DND-41 (cell line): ENCODE data around the gene GPR171.

Experiments
- ATAC-seq: fragments of 200-7000 bp; cut with Tn5 transposase; 3 replicates; pipeline ENCODE4 v1.9.1; 2021; ENCODE audit warnings: low read depth; ENCODE audit not compliant: insufficient read depth
- DNase-seq: peaks from one replicate; pipeline ENCODE4 v3.0.0-alpha.2; 2020
- H2AFZ ChIP-seq: 2 replicates; pipeline ENCODE4 v1.6.0; 2012; ENCODE audit warnings: low read depth, low read length
- H3K27ac ChIP-seq: 2 replicates; pipeline ENCODE4 v1.5.1; 2012; ENCODE audit warnings: low read length, inconsistent platforms
- H3K27me3 ChIP-seq: fragments of 200-600 bp; sonication (generic); 2 replicates; pipeline ENCODE4 v1.6.0; 2012; ENCODE audit warnings: low read length, mild to moderate bottlenecking, inconsistent platforms; ENCODE audit not compliant: insufficient read depth, poor library complexity
- H3K36me3 ChIP-seq: 2 replicates; pipeline ENCODE4 v1.5.1; 2012; ENCODE audit warnings: low read length, inconsistent platforms; ENCODE audit not compliant: insufficient read depth
- H3K4me1 ChIP-seq: 2 replicates; pipeline ENCODE4 v1.5.1; 2012; ENCODE audit warnings: mild to moderate bottlenecking, low read length; ENCODE audit not compliant: insufficient read depth
- H3K4me2 ChIP-seq: 2 replicates; pipeline ENCODE4 v1.6.0; 2012; ENCODE audit warnings: mild to moderate bottlenecking, moderate library complexity, low read length, inconsistent platforms; ENCODE audit not compliant: insufficient read depth
- H3K4me3 ChIP-seq, 2 experiments: fragments of 200-600 bp in 1 of 2; shearing (Covaris generic) in 1 of 2; 2 replicates each; pipeline ENCODE4 v1.5.1; 2012 to 2016; ENCODE audit warnings: inconsistent platforms in 2 of 2, low read length in 2 of 2, mild to moderate bottlenecking in 2 of 2, low read depth in 1 of 2, moderate library complexity in 1 of 2
- H3K79me2 ChIP-seq: 2 replicates; pipeline ENCODE4 v1.6.0; 2012; ENCODE audit warnings: low read length, inconsistent platforms; ENCODE audit not compliant: insufficient read depth
- H3K9ac ChIP-seq: 2 replicates; pipeline ENCODE4 v1.6.0; 2012; ENCODE audit warnings: low read depth, mild to moderate bottlenecking, inconsistent platforms, low read length, moderate library complexity
- H3K9me3 ChIP-seq: 2 replicates; pipeline ENCODE4 v1.5.1; 2012; ENCODE audit warnings: low read length, moderate library complexity, mild to moderate bottlenecking, inconsistent platforms; ENCODE audit not compliant: insufficient read depth, severe bottlenecking
- H4K20me1 ChIP-seq: 2 replicates; pipeline ENCODE4 v1.6.0; 2012; ENCODE audit warnings: low read length; ENCODE audit not compliant: insufficient read depth
- EZH2 ChIP-seq: IDR thresholded peaks from 3 replicates; pipeline ENCODE4 v1.6.1; 2012; ENCODE audit warnings: borderline replicate concordance, low read depth, mild to moderate bottlenecking, moderate library complexity, low read length, inconsistent platforms; ENCODE audit not compliant: severe bottlenecking
- TF ChIP-seq, protein P1 (sequence below): IDR thresholded peaks from 2 replicates; pipeline ENCODE4 v1.5.1; 2012; ENCODE audit warnings: borderline replicate concordance, low read length, moderate library complexity, mild to moderate bottlenecking; ENCODE audit not compliant: poor library complexity, severe bottlenecking; ENCODE audit errors: extremely low read depth

Gene GPR171

DNA sequence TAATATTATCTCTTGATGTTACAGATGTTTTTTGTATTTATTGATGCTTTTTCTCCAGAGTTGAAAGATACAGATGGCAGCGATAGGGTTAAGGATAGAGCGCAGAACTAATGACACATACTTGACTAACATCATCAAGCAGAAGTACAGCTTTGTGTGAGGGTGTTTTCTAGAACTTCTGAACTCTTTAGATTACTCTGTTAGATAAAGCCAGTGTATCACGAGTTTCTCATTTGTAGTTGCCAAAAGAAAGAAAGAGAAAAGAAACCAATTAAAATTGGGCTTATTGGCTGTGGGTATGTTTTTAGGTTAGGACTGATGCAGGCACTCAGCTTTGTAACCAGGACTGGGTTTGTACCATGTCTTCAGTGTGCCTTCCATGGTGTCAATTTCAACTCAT, 6.6 kb upstream of the GPR171 start:
- no peak overlapping the region for H3K4me2 ChIP-seq
- no peaks in the 10 kb centered on the region for H3K4me1 ChIP-seq
- H3K27me3 ChIP-seq, result no peaks in the 10 kb centered on the region
- ATAC-seq (no peak), DNase-seq (no peak)
- H3K36me3 ChIP-seq, result no peaks in the 10 kb centered on the region
- H3K9me3 ChIP-seq, result no peaks in the 10 kb centered on the region
- H3K4me3 ChIP-seq, result no peak overlapping the region
- no peaks in the 10 kb centered on the region for H4K20me1 ChIP-seq
- H3K79me2 ChIP-seq, result no peaks in the 10 kb centered on the region
- no peak overlapping the region for H3K27ac ChIP-seq
- no peak overlapping the region for H2AFZ ChIP-seq
- no peak overlapping the region for H3K9ac ChIP-seq
- no peak for TF ChIP-seq EZH2
- TF ChIP-seq, protein P1, sequence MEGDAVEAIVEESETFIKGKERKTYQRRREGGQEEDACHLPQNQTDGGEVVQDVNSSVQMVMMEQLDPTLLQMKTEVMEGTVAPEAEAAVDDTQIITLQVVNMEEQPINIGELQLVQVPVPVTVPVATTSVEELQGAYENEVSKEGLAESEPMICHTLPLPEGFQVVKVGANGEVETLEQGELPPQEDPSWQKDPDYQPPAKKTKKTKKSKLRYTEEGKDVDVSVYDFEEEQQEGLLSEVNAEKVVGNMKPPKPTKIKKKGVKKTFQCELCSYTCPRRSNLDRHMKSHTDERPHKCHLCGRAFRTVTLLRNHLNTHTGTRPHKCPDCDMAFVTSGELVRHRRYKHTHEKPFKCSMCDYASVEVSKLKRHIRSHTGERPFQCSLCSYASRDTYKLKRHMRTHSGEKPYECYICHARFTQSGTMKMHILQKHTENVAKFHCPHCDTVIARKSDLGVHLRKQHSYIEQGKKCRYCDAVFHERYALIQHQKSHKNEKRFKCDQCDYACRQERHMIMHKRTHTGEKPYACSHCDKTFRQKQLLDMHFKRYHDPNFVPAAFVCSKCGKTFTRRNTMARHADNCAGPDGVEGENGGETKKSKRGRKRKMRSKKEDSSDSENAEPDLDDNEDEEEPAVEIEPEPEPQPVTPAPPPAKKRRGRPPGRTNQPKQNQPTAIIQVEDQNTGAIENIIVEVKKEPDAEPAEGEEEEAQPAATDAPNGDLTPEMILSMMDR, result no peak

DNA sequence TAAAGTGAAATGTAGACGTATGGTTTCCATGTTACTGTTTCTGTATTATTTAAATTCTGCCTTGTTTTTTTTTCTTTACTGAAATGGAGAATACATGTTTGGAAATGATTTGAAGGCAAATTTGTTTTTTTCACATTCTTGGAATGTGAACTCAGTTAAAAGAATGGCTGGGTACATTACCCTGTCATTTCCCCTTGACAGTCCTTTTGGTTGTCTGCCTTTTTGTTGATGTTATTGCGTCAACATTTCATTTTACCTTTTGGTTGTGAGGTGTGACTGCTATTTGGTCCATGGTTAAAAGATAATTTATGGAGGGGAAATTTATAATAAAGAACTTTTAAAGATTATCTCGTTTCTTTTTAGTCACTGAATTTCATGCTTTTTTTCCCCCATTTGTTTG, 3.2 kb upstream of the GPR171 start:
- H3K4me2 ChIP-seq, result no peak overlapping the region
- H4K20me1 ChIP-seq, result no peaks in the 10 kb centered on the region
- H2AFZ ChIP-seq, result no peak overlapping the region
- peaks cover 16% of the 10 kb centered on the region for H3K4me1 ChIP-seq
- H3K9me3 ChIP-seq, result no peaks in the 10 kb centered on the region
- no peak overlapping the region for H3K9ac ChIP-seq
- TF ChIP-seq, protein P1, result no peak
- no peak for TF ChIP-seq EZH2
- H3K27ac ChIP-seq, result no peak overlapping the region
- no peaks in the 10 kb centered on the region for H3K27me3 ChIP-seq
- no peaks in the 10 kb centered on the region for H3K36me3 ChIP-seq
- no peak overlapping the region for H3K4me3 ChIP-seq
- no peaks in the 10 kb centered on the region for H3K79me2 ChIP-seq
- no peak for ATAC-seq
- DNase-seq, result no peak

DNA sequence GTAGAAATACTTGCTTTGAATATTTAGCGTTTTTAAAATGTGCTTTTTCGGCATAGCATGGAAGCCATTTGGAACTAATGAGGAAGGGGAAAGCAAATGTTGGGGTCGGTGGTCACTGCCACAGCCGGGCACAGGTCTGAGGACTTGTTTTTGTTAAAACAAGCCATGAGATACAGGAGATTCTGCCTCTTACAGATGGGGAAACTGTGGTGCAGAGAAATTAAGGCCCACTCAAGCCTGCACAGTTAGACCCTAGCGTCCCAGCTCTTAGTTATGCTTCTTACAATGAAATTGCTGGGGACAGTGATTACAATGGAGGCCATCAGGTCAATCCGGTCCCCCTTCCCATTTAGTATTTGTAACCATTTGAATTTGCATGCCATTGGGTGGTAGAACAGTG, 2.5 kb upstream of the GPR171 start:
- ATAC-seq (no peak), DNase-seq (no peak)
- TF ChIP-seq, protein P1, result no peak
- TF ChIP-seq EZH2, result no peak
- Histone ChIP-seq H3K79me2 (no peaks in the 10 kb centered on the region), H3K27me3 (no peaks in the 10 kb centered on the region), H3K36me3 (no peaks in the 10 kb centered on the region), H3K9ac (no peak overlapping the region), H3K4me2 (no peak overlapping the region), H3K9me3 (no peaks in the 10 kb centered on the region), H3K4me3 (no peak overlapping the region), H3K27ac (no peak overlapping the region), H4K20me1 (no peaks in the 10 kb centered on the region), H2AFZ (no peak overlapping the region), H3K4me1 (peaks cover 16% of the 10 kb centered on the region)
